Memory B cell (primary cell): ENCODE data around the gene WBP1.
A peak's percentile ranks its signal among the peaks of the same experiment; 100 is the strongest.

Experiments
- ATAC-seq: fragments of 150-1000 bp; cut with Tn5 transposase; 2 replicates; pipeline ENCODE4 v1.10.0; 2021; ENCODE audit warnings: low read depth, mild to moderate bottlenecking, moderate library complexity
- DNase-seq, 2 donors: peaks; one replicate each; pipeline ENCODE4 v3.0.0; 2022; ENCODE audit warnings: low spot score in 2 of 2
- H3K27ac Mint-ChIP-seq: one replicate; pipeline ENCODE4 v1.8.0; 2022; ENCODE audit warnings: mild to moderate bottlenecking, moderate library complexity, mixed read lengths
- H3K27me3 Mint-ChIP-seq: one replicate; pipeline ENCODE4 v1.8.0; 2022; ENCODE audit warnings: mixed read lengths
- H3K36me3 Mint-ChIP-seq: one replicate; pipeline ENCODE4 v1.8.0; 2022; ENCODE audit warnings: mild to moderate bottlenecking, mixed read lengths
- H3K4me1 Mint-ChIP-seq: one replicate; pipeline ENCODE4 v1.8.0; 2022; ENCODE audit warnings: mixed read lengths
- H3K4me3 Mint-ChIP-seq: one replicate; pipeline ENCODE4 v1.8.0; 2022; ENCODE audit warnings: mild to moderate bottlenecking, moderate library complexity, mixed read lengths
- H3K9me3 Mint-ChIP-seq: one replicate; pipeline ENCODE4 v1.8.0; 2022; ENCODE audit warnings: mixed read lengths

WBP1 gene

DNA sequence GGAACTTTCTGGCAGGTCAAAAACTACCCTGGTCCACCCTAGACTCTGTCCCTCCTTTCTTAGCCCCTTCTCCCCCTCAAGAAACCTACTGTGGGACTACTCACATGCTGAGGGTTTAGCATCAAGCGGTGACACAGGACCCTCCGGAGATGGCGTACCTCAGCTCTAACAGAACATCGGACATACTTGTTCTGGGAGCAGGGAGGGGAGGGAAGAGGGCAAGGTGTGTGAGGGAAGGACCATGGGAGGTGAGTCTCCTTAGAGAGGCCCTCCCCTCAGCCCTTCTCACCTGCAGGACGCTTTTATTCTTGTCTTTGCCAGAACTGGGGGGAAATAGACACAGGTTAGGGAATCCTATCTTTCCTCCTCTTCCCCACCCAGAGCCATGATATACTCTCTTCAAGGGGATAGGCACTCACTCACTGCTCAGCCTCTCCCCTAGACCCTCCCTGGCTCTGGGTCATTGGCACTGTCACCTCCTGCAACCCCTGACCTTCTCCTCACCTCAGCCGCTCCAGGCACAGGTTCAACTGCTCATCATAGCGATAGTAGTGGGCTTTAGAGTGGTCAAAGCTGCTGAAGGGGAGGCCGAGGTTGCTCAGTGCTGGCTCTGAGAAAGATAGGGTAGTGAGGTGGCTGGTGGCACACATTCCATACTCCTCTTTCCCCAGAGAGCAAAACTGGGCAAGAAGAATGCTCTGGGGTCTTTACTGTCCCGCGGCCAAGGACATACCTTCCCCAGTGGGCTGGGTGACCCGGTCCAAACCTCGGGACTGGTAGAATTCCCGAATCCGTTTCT is 47.4 kb downstream of the WBP1 start:
- H3K4me3 Mint-ChIP-seq, result no peak overlapping the region
- DNase-seq, result no peak
- H3K36me3 Mint-ChIP-seq, result peaks cover 20% of the 10 kb centered on the region
- peaks cover 27% of the 10 kb centered on the region for H3K4me1 Mint-ChIP-seq
- H3K9me3 Mint-ChIP-seq, result no peaks in the 10 kb centered on the region
- H3K27ac Mint-ChIP-seq, result no peak overlapping the region
- ATAC-seq, result no peak
- H3K27me3 Mint-ChIP-seq, result peaks cover 11% of the 10 kb centered on the region

DNA sequence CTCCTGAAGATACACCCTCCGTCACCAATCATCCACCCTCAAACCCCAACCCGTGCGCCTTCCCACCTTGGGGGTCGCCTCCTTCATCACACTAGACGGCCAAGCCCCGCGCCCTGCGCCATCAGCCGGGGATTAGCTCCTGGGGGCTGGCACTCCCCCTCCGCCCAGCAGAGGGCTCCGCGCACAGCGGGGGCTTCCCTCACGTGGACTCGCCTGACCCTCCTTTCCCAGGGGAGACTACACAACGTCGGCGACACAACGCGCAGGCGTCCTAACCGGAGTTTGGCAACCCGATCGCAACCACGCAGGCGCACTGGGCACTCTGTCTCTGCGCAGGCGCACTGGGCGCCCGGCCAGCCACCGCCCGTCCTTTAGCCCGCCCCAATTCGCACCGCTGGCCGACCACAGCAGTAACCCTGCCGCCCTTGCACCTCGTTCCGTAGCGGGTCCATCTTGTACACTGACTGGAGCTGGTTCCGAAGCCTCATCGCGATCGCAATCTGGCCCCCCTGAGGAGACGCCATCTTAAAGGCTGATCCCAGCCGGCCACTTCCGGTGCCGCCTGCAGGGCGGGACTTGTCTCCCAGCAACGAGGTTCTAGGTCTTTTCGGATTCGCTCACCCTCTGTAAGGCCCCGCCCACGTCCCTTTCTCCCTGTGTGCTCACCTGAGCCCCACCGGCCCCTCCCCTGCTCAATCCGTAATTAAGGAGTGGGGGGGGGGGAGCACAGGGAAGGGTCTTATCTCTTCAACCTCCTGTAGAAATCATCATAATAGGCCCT is 49.1 kb downstream of the WBP1 start, which contains the start of gene PCGF1:
Gene PCGF1, minus strand, starts transcription at position 551 of the 781 bp plus-strand sequence. Its CDS starts 27 bp downstream, at position 524.
- Mint-ChIP-seq H3K27me3 (peaks cover 7% of the 10 kb centered on the region), H3K4me1 (peaks cover 24% of the 10 kb centered on the region), H3K9me3 (no peaks in the 10 kb centered on the region), H3K4me3 (peak within 1 kb of the TSS; percentile 90), H3K27ac (peak within 1 kb of the TSS; percentile 96), H3K36me3 (peaks cover 20% of the 10 kb centered on the region)
- ATAC-seq (peak; percentile 90), DNase-seq (peak; percentile 99)

GRCh38 chr2:74507926-74508520 is 49.8 kb downstream of the WBP1 start:
- peaks cover 24% of the 10 kb centered on the region for H3K4me1 Mint-ChIP-seq
- DNase-seq, result peak in 1 of 2 donors; percentile 28
- H3K9me3 Mint-ChIP-seq, result no peaks in the 10 kb centered on the region
- peaks cover 8% of the 10 kb centered on the region for H3K27me3 Mint-ChIP-seq
- peak overlapping the region; percentile 96 for H3K27ac Mint-ChIP-seq
- H3K36me3 Mint-ChIP-seq, result peaks cover 20% of the 10 kb centered on the region
- peak; percentile 6 for ATAC-seq
- peak overlapping the region; percentile 90 for H3K4me3 Mint-ChIP-seq

GRCh38 chr2:74510272-74510671 is 52.0 kb downstream of the WBP1 start:
- Mint-ChIP-seq H3K27ac (no peak overlapping the region), H3K4me1 (peaks cover 19% of the 10 kb centered on the region), H3K36me3 (peaks cover 10% of the 10 kb centered on the region), H3K9me3 (no peaks in the 10 kb centered on the region), H3K4me3 (no peak overlapping the region), H3K27me3 (peaks cover 7% of the 10 kb centered on the region)
- ATAC-seq (no peak), DNase-seq (no peak)
